Stimulated activated effector memory CD8-positive, alpha-beta T cell treated with anti-CD3 and anti-CD28 coated beads, Interleukin-12 subunit alpha, Interleukin-12 subunit beta, amount 100 ng/mL, for 72 hours (primary cell): ENCODE measurements around the gene CD48.

Experiments
- ATAC-seq: fragments of 150-1000 bp; cut with Tn5 transposase; 2 replicates; pipeline ENCODE4 v1.10.0; 2021
- DNase-seq, 2 donors: peaks; one replicate each; pipeline ENCODE4 v3.0.0; 2021 to 2022; ENCODE audit warnings: low spot score in 2 of 2
- H3K27ac Mint-ChIP-seq: one replicate; pipeline ENCODE4 v1.8.0; 2022; ENCODE audit warnings: mild to moderate bottlenecking, mixed read lengths
- H3K36me3 Mint-ChIP-seq: one replicate; pipeline ENCODE4 v1.8.0; 2022; ENCODE audit warnings: mild to moderate bottlenecking, mixed read lengths
- H3K4me1 Mint-ChIP-seq: one replicate; pipeline ENCODE4 v1.8.0; 2022; ENCODE audit warnings: mixed read lengths
- H3K4me3 Mint-ChIP-seq: one replicate; pipeline ENCODE4 v1.8.0; 2022; ENCODE audit warnings: mild to moderate bottlenecking, mixed read lengths
- H3K9me3 Mint-ChIP-seq: one replicate; pipeline ENCODE4 v1.8.0; 2022; ENCODE audit warnings: mixed read lengths

CD48 gene

DNA sequence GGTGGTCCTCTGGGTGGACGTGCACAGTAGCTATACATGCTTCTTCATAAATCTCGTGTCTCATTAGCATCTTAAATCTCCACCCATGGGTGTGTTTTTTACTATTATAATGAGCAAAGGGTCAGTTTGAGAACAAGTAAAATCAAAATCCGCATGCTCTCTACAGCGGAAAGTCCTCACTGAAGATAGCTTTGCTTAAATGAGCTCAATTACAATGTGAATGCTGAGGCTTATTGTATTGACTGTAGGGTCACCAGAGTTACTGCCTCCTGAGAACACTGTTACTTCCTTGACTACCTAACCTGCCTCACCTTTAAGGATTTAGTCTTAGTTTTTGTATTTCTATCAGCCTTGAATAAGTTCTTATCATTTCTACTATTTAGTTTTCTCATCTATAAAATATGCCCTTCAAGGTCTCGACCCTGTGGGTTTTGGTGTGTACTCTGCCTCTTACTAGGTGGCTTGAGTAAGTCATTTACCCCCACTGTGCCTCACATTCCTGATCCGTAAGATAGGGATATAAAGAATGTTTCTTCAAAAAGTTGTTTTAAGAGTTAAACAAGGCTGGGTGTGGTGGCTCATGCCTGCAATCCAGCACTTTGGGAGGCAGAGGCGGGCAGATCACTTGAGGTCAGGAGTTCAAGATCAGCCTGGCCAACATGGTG is 35.3 kb upstream of the CD48 start:
- no peaks in the 10 kb centered on the region for H3K9me3 Mint-ChIP-seq
- H3K36me3 Mint-ChIP-seq, result peaks cover 68% of the 10 kb centered on the region
- H3K4me1 Mint-ChIP-seq, result peaks cover 93% of the 10 kb centered on the region
- peak overlapping the region; percentile 43 for H3K27ac Mint-ChIP-seq
- ATAC-seq, result no peak
- DNase-seq, result no peak
- H3K4me3 Mint-ChIP-seq, result no peak overlapping the region

DNA sequence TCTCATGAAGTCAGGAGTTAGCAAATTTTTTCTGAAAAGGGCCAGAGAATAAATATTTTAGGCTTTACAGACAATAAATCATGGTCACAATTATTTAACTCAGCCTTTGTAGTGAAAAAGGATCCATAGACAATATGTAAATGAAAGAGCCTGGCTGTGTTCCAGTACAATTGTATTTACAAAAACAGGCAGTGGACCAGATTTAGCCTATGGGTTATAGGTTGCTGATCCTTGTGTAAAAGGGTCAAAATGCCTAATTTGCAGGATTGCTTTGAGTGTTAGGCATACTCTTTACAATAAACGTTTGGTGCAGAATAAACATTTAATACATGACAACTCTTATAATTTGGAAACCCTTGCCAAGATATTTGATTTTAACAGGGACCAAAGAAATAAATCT is 33.9 kb upstream of the CD48 start:
- Mint-ChIP-seq H3K27ac (peak overlapping the region; percentile 90), H3K4me3 (peak overlapping the region; percentile 71), H3K36me3 (peaks cover 67% of the 10 kb centered on the region), H3K9me3 (no peaks in the 10 kb centered on the region), H3K4me1 (peaks cover 91% of the 10 kb centered on the region)
- DNase-seq, result no peak
- ATAC-seq, result no peak

DNA sequence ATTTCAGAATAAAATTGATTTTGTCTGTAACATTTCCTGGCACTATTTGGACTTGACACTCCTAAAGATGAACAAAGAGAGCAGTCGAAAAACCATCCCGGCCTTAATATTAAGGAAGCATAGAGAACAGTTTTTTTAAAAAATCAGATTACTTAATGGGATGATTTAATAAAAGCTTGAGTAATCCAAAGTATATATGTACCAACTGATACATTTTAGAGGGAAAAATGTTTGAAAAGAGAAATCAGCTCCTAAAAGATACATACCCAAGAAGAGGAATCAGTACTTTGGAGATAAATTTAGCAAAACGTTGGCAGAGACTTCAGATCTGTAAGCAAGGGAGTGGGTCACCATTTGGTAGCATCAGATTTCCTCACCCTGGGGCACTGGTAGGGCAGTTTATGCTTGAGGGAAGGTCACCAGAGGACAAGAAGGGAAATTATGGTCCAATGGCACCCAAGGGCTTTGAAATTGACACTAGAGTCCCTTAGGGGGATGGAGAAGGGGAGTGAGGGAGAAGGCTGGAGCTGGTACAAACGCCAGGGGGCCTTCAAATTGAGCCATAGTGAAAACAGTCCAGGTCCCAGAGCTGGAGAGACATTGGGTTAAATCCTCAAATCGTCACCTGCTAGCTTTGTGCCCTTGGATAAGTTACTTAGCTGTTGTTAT is 33.4 kb upstream of the CD48 start:
- Mint-ChIP-seq H3K4me1 (peaks cover 85% of the 10 kb centered on the region), H3K27ac (peak overlapping the region; percentile 90), H3K9me3 (no peaks in the 10 kb centered on the region), H3K36me3 (peaks cover 65% of the 10 kb centered on the region), H3K4me3 (peak overlapping the region; percentile 71)
- ATAC-seq (no peak), DNase-seq (no peak)

DNA sequence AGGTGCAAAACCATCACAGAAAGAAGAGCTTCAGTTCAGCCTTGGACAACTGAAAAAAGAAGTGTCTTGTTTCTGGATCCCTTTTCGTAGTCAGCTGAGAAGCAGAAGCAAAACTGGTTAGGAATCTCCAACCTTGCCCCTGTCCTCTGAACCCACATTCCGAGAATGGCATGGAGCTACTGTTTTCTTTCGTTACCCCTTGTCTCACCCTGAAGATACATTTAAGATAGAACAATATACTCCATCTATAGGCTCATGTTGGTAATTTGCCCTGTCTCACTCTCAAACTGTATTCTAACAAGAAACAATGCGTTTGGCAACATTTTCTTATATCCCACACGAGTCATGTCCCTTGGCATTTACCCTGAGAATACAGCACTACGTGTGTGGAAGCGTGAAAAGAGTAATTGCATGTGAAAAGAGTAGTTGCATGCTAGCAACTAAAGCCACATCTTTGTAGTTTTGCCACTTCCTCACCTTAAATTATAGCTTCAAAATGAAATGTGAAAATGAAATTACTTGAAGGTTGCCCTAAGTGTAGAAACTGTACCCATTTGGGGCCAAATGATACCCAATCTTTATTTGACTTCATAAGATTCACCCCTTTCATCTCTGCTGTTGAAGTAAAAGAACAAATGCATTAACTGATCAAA is 32.7 kb upstream of the CD48 start:
- Mint-ChIP-seq H3K9me3 (no peaks in the 10 kb centered on the region), H3K36me3 (peaks cover 65% of the 10 kb centered on the region), H3K4me3 (peak overlapping the region; percentile 71), H3K4me1 (peaks cover 79% of the 10 kb centered on the region), H3K27ac (peak overlapping the region; percentile 90)
- DNase-seq, result no peak
- peak; percentile 74 for ATAC-seq

DNA sequence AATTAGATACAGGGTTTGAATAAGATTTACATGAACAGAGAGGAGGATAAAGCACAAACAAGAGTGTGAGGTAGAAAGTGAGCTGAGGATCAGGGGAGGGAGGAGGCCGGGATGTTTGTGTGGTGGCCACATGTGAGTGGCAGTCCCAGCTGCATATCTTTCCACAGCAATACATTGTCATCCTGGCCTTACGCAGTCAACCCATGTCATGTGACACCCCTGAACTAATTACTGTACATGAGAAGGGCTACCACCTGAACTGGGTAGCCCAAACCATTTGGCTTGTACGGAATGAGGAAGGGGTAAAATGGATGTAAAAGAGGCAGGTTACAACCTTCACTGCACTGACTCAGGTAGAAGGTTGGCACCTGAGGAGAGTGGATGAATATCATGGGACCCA is 31.6 kb upstream of the CD48 start:
- ATAC-seq, result peak; percentile 58
- peaks cover 77% of the 10 kb centered on the region for H3K4me1 Mint-ChIP-seq
- H3K9me3 Mint-ChIP-seq, result no peaks in the 10 kb centered on the region
- peak overlapping the region; percentile 90 for H3K27ac Mint-ChIP-seq
- peaks cover 55% of the 10 kb centered on the region for H3K36me3 Mint-ChIP-seq
- DNase-seq, result peak in 1 of 2 donors; percentile 73
- peak overlapping the region; percentile 71 for H3K4me3 Mint-ChIP-seq

DNA sequence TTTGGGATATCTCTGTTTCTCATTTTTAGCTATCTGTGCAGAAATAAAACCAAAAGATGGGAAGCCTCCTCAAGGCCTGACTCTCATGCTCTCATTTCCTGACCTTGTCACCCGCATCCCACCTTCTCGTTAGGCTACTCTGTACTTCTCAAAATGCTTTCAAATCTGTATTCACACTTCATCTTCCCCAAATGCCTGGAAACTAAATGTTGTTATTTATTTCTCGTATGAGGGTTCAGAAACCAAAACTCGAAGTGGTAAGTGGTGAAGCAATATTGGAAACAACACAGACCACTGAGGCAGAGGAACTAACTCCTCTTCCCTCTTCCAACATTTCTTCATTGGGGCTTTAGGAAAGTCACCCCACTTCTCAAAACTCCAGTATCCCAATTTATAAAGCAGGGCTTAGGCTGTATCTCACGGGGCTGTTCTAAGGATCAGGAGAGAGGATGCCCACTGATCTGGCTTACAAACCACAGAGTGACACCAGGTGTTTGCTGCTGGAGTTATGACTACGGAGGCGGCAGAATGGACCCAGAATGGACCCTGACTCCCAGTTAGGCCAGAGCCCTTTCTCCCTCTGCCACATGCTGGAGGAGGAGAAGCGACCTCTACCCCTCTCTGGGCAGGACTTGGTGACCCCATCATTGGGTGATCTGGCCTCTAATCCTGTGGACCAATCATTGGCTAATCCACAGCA is 31.0 kb upstream of the CD48 start:
- no peak for ATAC-seq
- Mint-ChIP-seq H3K4me3 (peak overlapping the region; percentile 71), H3K9me3 (peaks cover 6% of the 10 kb centered on the region), H3K27ac (peak overlapping the region; percentile 90), H3K36me3 (peaks cover 54% of the 10 kb centered on the region), H3K4me1 (peaks cover 74% of the 10 kb centered on the region)
- peak in 1 of 2 donors; percentile 71 for DNase-seq

DNA sequence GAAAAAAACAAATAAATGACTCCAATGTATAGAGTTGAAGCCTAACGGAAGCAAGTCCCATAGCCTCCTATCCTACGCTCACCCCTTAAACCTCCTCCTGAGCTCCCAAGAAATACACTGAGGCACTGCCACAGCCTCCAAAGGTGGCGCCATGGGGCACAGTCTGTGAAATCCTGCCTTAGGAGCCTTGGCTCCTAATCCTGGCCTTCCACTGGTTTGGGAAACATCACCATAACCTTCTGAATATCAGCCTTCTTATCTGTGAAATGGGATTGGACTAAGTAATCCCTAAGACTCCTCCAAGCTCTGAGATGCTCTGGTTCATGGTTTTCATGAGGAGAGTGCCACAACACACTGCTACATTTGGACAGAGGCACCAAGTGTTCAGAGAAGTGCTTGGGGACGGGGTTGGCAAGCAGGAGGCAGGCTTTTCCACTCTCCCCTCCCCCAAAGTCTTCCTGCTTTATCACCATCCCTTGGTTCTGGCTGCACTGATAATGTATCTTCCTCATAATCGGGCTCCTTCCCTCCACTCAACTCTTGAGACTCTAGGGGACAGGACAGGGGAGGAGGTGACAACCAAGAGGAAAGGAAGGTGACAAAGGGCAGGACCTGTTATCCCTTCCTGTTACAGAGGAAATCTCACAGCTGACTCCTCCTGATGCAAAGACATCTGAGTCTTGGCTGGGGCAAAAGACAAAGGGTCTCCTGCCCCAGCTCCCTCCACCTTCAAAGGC is 30.2 kb upstream of the CD48 start:
- Mint-ChIP-seq H3K27ac (peak overlapping the region; percentile 90), H3K36me3 (peaks cover 52% of the 10 kb centered on the region), H3K9me3 (peaks cover 10% of the 10 kb centered on the region), H3K4me1 (peaks cover 68% of the 10 kb centered on the region), H3K4me3 (peak overlapping the region; percentile 71)
- no peak for DNase-seq
- no peak for ATAC-seq

DNA sequence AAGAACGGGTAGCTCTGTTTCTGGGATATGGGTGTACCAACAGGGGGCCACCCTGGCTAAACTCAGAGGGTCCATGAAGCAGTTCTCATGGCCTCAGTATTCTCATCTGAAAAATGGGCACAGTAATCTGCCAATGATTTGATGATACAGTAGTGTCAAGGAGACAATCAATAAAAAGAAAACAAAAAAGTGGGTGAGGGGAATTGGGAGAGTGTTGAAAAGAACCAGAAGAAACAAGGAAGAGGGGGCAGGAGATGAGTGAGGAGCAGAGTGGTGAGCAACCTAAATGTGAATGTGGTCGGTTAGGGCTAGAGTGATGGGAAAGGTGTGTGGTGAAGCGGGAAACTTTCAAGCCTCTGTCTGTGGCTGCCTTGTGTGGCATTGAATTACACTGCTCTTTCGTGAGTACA is 29.5 kb upstream of the CD48 start:
- peaks cover 12% of the 10 kb centered on the region for H3K9me3 Mint-ChIP-seq
- no peak for DNase-seq

DNA sequence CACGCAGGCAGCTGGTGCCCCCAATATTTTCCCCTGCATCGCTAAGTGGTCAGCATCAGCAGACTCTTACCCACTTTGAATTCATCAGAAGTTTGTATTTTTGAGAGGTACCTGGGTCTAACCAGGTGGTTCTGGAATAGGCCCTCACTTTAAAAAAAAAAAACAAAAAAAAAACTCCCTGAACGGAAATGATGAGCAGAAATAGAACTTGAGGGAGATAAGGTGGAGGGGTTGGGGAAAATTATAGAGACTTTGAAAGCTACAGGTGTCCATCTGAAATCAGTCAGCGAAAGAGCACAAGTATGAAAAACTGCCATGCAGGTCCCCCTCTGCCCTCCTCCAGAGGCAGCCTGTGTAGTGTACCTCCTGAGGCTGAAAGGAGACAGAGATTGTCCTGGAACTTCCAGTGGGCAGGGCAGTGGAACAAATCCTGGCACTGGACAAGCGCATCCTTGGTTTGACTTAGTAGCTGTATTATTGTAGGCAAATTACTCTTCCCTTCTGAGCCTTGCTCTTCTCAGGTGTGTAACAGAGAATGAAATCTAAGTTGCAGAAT is 28.6 kb upstream of the CD48 start:
- peaks cover 52% of the 10 kb centered on the region for H3K36me3 Mint-ChIP-seq
- DNase-seq (no peak), ATAC-seq (no peak)
- peak overlapping the region; percentile 71 for H3K4me3 Mint-ChIP-seq
- peaks cover 57% of the 10 kb centered on the region for H3K4me1 Mint-ChIP-seq
- peaks cover 14% of the 10 kb centered on the region for H3K9me3 Mint-ChIP-seq
- peak overlapping the region; percentile 90 for H3K27ac Mint-ChIP-seq

More for the DNA sequence above, 29.5 kb upstream of the CD48 start:
- peak; percentile 59 for ATAC-seq
- peaks cover 52% of the 10 kb centered on the region for H3K36me3 Mint-ChIP-seq
- peak overlapping the region; percentile 90 for H3K27ac Mint-ChIP-seq
- peaks cover 62% of the 10 kb centered on the region for H3K4me1 Mint-ChIP-seq
- peak overlapping the region; percentile 71 for H3K4me3 Mint-ChIP-seq

DNA sequence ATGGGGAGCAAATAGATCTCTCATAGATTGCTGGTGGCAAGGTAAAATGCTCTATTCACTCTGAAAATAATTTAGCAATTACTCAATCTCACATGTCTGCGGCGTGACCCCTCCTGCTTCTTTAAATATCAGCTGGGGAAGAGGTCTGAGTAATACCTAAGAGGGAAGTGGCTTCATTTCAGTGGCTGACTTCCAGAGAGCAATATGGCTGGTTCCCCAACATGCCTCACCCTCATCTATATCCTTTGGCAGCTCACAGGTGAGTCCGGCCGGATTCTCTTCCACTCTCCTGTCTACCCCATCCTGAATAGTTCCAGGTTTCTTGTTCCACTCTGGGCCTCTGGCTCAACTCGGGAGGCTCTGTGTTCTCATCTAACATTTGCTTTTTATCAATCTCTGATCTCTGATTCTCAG is 27.5 kb upstream of the CD48 start, which contains the start of gene SLAMF7:
Gene SLAMF7, plus strand, starts transcription at position 150 of the 414 bp plus-strand sequence. Its CDS starts 55 bp downstream, at position 205.
- peaks cover 46% of the 10 kb centered on the region for H3K36me3 Mint-ChIP-seq
- peaks cover 14% of the 10 kb centered on the region for H3K9me3 Mint-ChIP-seq
- DNase-seq (peak in 1 of 2 donors; percentile 79), ATAC-seq (peak; percentile 87)
- H3K4me1 Mint-ChIP-seq, result peaks cover 53% of the 10 kb centered on the region
- H3K27ac Mint-ChIP-seq, result peak within 1 kb of the TSS; percentile 90
- peak within 1 kb of the TSS; percentile 71 for H3K4me3 Mint-ChIP-seq

DNA sequence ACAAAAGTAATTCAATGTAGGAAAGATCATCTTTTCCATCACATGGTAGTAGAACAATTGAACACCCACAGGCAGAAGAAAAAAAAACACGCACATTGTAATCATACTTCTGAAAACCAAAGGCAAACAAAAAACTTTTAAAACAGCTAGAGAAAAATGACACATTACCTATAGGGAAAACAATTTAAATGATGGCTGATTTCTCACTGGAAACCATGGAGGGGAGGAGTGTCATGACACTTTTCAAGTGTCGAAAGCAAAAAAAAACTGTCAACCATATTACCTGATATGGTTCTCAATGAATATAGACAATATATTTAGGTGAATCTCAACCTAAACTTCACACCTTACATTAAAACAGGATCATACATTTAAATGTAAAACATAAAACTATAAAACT is 26.6 kb upstream of the CD48 start:
- peaks cover 14% of the 10 kb centered on the region for H3K9me3 Mint-ChIP-seq
- peak overlapping the region; percentile 71 for H3K4me3 Mint-ChIP-seq
- ATAC-seq (no peak), DNase-seq (no peak)
- H3K27ac Mint-ChIP-seq, result peak overlapping the region; percentile 90
- H3K36me3 Mint-ChIP-seq, result peaks cover 38% of the 10 kb centered on the region
- peaks cover 53% of the 10 kb centered on the region for H3K4me1 Mint-ChIP-seq

DNA sequence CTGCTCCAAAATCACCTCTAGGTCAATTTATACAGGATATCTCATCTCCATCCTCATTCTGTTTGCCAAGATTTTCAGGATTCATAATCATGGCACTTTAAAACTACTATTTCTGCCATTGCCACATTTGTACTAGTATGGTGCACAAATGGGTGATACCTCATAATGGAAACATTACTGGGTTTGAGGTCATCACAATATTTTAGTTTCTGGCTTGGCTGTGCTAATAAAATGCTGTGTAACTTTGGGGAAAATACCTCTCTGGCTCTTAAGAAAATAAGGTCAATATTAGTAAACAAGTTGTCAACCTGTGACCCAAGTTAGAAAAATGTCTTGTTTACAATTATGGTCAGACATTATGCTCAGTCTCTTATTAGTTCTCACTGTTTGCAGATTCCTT is 22.7 kb upstream of the CD48 start:
- Mint-ChIP-seq H3K4me3 (peak overlapping the region; percentile 55), H3K9me3 (peaks cover 18% of the 10 kb centered on the region), H3K27ac (peak overlapping the region; percentile 83), H3K4me1 (peaks cover 46% of the 10 kb centered on the region), H3K36me3 (peaks cover 6% of the 10 kb centered on the region)
- DNase-seq (no peak), ATAC-seq (no peak)

DNA sequence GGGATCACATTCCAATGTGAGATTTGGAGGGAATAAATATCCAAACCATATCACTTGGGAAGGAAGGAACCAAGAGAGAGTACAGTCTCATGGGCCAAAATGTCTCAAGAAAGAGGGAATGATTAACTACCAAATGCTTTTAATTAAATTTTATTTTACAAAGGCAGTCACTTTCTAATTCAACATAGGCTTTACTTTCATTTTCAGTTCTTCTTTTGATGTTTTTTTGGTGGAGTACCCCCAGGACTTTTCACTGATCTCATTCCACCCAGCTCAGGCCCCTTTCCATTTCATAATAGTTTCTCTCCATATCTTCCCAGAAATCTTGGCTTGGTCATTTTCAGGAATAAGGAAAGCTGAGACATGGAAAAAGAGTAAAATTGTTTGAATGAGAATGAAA is 22.3 kb upstream of the CD48 start:
- H3K4me1 Mint-ChIP-seq, result peaks cover 43% of the 10 kb centered on the region
- peak overlapping the region; percentile 55 for H3K4me3 Mint-ChIP-seq
- ATAC-seq (no peak), DNase-seq (no peak)
- H3K27ac Mint-ChIP-seq, result peak overlapping the region; percentile 83
- H3K36me3 Mint-ChIP-seq, result peaks cover 6% of the 10 kb centered on the region
- peaks cover 18% of the 10 kb centered on the region for H3K9me3 Mint-ChIP-seq

DNA sequence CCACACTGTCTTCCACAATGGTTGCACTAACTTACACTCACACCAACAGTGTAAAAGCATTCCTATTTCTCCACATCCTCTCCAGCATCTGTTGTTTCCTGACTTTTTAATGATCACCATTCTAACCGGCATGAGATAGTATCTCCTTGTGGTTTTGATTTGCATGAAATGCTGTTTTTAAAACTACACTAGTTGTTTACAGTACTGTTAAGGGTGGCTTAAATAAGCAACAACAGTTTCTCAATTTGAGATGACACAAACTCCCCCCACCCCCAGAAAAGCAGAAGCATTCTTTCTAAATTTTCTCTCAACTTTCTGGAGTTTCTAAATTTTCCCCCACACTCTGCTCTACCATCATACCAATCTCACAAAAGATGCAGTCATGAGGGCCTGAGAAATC is 20.4 kb upstream of the CD48 start:
- Mint-ChIP-seq H3K9me3 (peaks cover 10% of the 10 kb centered on the region), H3K27ac (peak overlapping the region; percentile 18), H3K4me1 (peaks cover 33% of the 10 kb centered on the region), H3K4me3 (no peak overlapping the region), H3K36me3 (no peaks in the 10 kb centered on the region)
- ATAC-seq, result no peak
- no peak for DNase-seq
